ENCODE data around the gene STX4.

DNA sequence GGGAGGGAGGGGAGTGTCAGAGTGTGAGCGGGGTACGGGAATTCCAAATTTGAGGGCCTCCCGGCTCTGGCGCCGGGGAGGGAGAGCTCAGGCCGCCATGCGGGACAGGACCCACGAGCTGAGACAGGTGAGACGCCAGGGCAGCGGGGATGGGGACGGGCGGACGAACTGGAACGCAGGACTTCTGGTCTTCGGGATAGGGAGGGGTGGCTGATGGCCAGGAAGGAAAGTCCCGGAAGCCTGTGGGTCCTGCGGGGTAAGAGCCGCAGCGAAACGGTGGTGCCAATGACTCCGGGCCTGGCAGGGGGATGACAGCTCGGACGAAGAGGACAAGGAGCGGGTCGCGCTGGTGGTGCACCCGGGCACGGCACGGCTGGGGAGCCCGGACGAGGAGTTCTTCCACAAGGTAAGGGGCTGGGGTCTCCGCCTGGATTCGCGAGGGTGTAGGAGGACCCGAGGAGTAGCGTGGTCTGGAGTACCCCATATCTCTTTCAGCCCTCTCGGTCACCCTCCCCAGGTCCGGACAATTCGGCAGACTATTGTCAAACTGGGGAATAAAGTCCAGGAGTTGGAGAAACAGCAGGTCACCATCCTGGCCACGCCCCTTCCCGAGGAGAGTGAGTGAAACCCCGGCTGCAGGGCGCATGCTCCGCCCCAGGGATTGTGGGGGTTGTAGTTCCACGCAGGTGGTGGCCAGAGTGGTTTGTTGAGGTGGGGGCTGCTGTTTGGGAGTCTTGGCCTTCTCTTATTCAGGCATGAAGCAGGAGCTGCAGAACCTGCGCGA is 543 bp downstream of the STX4 start:
- TF ChIP-seq, protein P1, sequence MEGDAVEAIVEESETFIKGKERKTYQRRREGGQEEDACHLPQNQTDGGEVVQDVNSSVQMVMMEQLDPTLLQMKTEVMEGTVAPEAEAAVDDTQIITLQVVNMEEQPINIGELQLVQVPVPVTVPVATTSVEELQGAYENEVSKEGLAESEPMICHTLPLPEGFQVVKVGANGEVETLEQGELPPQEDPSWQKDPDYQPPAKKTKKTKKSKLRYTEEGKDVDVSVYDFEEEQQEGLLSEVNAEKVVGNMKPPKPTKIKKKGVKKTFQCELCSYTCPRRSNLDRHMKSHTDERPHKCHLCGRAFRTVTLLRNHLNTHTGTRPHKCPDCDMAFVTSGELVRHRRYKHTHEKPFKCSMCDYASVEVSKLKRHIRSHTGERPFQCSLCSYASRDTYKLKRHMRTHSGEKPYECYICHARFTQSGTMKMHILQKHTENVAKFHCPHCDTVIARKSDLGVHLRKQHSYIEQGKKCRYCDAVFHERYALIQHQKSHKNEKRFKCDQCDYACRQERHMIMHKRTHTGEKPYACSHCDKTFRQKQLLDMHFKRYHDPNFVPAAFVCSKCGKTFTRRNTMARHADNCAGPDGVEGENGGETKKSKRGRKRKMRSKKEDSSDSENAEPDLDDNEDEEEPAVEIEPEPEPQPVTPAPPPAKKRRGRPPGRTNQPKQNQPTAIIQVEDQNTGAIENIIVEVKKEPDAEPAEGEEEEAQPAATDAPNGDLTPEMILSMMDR (IDR thresholded peaks at IDR 0.05) = no peak
- peak in 2 of 4 donors; percentile 9 to 52 for TF ChIP-seq POLR2A (IDR thresholded peaks at IDR 0.05)

Data from esophagus squamous epithelium (tissue), 4 donors.